Esophagus muscularis mucosa (tissue), 4 donors: ENCODE results near the gene BLOC1S6. TPM values are rescaled to one million over a fixed set of nuclear protein-coding genes. Genes with fewer than 3 reads are reported as not detected.

ENCODE experiments used
- DNase-seq: peaks from one replicate; pipeline ENCODE4 v3.0.0-alpha.2; 2017; ENCODE audit errors: extremely low spot score
- H3K27ac ChIP-seq, 4 donors: fragments of 200-600 bp; sonication (generic); replicated peaks in 1 of 4; 1 replicate in 3 of 4; 2 replicates in 1 of 4; pipeline ENCODE4 v1.5.1; 2016 to 2019; ENCODE audit warnings: mild to moderate bottlenecking in 1 of 4
- H3K27me3 ChIP-seq, 4 donors: fragments of 200-600 bp; sonication (generic); one replicate each; pipeline versions ENCODE4 v1.5.1 to v1.6.0; 2016 to 2019
- H3K36me3 ChIP-seq, 4 donors: fragments of 200-600 bp; sonication (generic); one replicate each; pipeline ENCODE4 v1.5.1; 2016 to 2019
- H3K4me1 ChIP-seq, 4 donors: fragments of 200-600 bp; sonication (generic); one replicate each; pipeline ENCODE4 v1.5.1; 2016 to 2019
- H3K4me3 ChIP-seq, 4 donors: fragments of 200-600 bp; sonication (generic); 1 replicate in 2 of 4; 2 replicates in 2 of 4; pipeline ENCODE4 v1.5.1; 2016 to 2019; ENCODE audit warnings: mild to moderate bottlenecking in 4 of 4, moderate library complexity in 1 of 4
- H3K9me3 ChIP-seq, 4 donors: fragments of 200-600 bp; sonication (generic); 1 replicate in 3 of 4; 2 replicates in 1 of 4; pipeline ENCODE4 v1.5.1; 2016 to 2019
- CTCF ChIP-seq, 3 experiments: fragments of 200-600 bp in 2 of 3; fragments of 450-650 bp in 1 of 3; sonication (generic) in 2 of 3; IDR thresholded peaks; one replicate each; pipeline ENCODE4 v1.5.1; 2017 to 2019; ENCODE audit warnings: antibody characterized with exemption in 3 of 3, mild to moderate bottlenecking in 2 of 3, moderate library complexity in 1 of 3
- EP300 ChIP-seq: sonication (generic); formaldehyde crosslinking; IDR thresholded peaks from one replicate; pipeline ENCODE4 v1.6.1; 2017; ENCODE audit warnings: antibody characterized with exemption
- POLR2A ChIP-seq: fragments of 450-650 bp; IDR thresholded peaks from one replicate; pipeline ENCODE4 v1.6.1; 2017; ENCODE audit warnings: antibody characterized with exemption, moderate library complexity, mild to moderate bottlenecking, low read depth
- POLR2AphosphoS5 ChIP-seq, 2 donors: sonication (generic); formaldehyde crosslinking; IDR thresholded peaks; one replicate each; pipeline ENCODE4 v1.6.1; 2017; ENCODE audit warnings: antibody characterized with exemption in 2 of 2
- WGBS: methylation state at CpG from one replicate; pipeline ENCODE4 v1.1.5; 2018; 5-methylcytosine and 5-hydroxymethylcytosine counted together
- intact Hi-C: fragments of 100-400 bp; cut with DNase I; formaldehyde crosslinking; loops from one replicate; pipeline ENCODE4 v1.15.1; 2023
- total RNA-seq, 4 donors: library from RNA; depleted of rRNA; stranded (reverse); fragments of >200 nt; gene quantifications; one replicate each; pipeline versions ENCODE4 v1.1.0 to v1.2.1, GENCODE V29; 2016

BLOC1S6 gene
- total RNA-seq, 4 donors from 2014 or later = 37.5 to 58.1 (median 49.2) TPM

DNA sequence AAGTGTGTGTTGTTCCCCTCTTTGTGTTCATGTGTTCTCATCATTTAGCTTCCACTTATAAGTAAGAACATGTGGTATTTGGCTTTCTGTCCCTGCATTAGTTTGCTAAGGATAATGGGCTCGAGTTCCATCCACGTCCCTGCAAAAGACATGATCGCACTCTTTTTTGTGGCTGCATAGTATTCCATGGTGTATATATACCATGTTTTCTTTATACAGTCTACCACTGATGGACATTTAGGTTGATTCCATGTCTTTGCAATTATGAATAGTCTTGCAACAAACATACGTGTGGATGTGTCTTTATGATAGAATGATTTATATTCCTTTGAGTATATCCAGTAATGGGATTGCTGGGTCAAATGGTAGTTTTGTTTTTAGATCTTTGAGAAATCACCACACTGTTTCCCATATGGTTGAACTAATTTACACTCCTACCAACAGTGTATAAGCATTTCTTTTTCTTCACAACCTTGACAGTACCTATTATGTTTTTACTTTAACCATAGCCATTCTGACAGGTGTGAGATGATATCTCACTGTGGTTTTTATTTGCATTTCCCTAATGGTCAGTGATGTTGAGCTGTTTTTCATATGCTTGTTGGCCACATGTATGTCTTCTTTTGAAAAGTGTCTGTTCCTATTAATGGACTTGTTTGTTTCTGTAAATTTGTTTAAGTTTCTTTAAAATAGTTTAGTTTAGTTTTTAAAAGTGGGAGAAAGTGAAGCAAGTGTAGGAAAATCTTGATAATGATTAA lies 42.7 kb upstream of the BLOC1S6 start:
- Histone ChIP-seq H3K27ac (no peak overlapping the region), H3K36me3 (no peaks in the 10 kb centered on the region), H3K4me3 (no peak overlapping the region), H3K27me3 (no peaks in the 10 kb centered on the region), H3K9me3 (no peaks in the 10 kb centered on the region), H3K4me1 (no peaks in the 10 kb centered on the region)
- intact Hi-C loops = no loop called here
- DNase-seq = no peak
- TF ChIP-seq POLR2A (no peak), EP300 (no peak), POLR2AphosphoS5 (IDR thresholded peaks at IDR 0.05) (no peak), CTCF (IDR thresholded peaks at IDR 0.05) (no peak)
- WGBS = 92% methylated on average over 4 of the region's 4 CpGs

- 94% methylated on average over 7 of the region's 7 CpGs for WGBS
- no peak overlapping the region for H3K4me3 ChIP-seq
- H3K27ac ChIP-seq = no peak overlapping the region
- no peak for TF ChIP-seq EP300
- TF ChIP-seq POLR2AphosphoS5 (IDR thresholded peaks at IDR 0.05) = no peak
- TF ChIP-seq POLR2A = no peak
- no peak for TF ChIP-seq CTCF (IDR thresholded peaks at IDR 0.05)
- H3K36me3 ChIP-seq = no peaks in the 10 kb centered on the region
- no peak for DNase-seq
- H3K4me1 ChIP-seq = no peaks in the 10 kb centered on the region
- intact Hi-C loops = no loop called here
- H3K27me3 ChIP-seq = no peaks in the 10 kb centered on the region
- no peaks in the 10 kb centered on the region for H3K9me3 ChIP-seq
Observed at GRCh38 chr15:45546789-45547188, 40.4 kb upstream of the BLOC1S6 start.

DNA sequence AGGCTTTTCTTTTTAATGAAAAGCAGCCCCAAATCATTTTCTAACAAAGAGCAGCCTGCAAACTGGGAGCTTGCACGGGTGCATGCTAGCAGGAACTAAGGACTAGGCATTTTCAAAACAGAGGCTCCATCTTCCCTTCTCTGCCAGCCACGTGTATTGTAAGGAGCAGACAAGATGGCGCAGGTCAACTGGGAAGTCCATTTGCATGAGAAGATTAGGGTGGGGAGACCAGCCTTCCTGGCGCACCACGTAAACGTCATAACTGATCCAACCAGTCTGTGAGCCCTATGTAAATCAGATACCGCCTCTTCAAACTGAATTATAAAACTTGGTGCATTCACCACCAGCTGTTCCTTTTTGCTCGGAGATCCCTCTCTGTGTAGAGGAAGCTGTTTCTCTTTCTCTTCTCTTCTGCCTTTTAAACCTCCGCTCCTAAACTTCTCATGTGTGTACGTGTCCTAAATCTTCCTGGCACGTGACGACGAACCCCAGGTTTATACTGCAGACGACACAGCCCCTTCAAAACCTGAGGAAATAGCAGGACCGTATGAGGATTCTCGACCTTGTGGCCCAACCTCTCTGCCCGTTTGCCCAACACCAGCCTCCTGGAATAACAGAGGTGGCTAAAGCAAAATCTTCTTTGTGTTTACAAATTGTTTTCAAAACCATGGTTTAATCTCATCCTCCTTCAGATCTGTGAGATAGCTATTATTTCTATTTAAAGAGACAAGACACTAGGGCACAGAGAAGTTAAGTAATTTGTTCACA lies 38.2 kb upstream of the BLOC1S6 start:
- Histone ChIP-seq H3K4me3 (no peak overlapping the region), H3K27me3 (no peaks in the 10 kb centered on the region), H3K9me3 (no peaks in the 10 kb centered on the region), H3K36me3 (no peaks in the 10 kb centered on the region), H3K27ac (no peak overlapping the region), H3K4me1 (no peaks in the 10 kb centered on the region)
- TF ChIP-seq POLR2AphosphoS5 (IDR thresholded peaks at IDR 0.05) (no peak), POLR2A (no peak), EP300 (no peak), CTCF (IDR thresholded peaks at IDR 0.05) (no peak)
- no peak for DNase-seq
- intact Hi-C loops = no loop called here
- 84% methylated on average over 17 of the region's 17 CpGs for WGBS

- H3K27ac ChIP-seq = no peak overlapping the region
- no peaks in the 10 kb centered on the region for H3K4me1 ChIP-seq
- intact Hi-C loops = no loop called here
- H3K9me3 ChIP-seq = no peaks in the 10 kb centered on the region
- no peak for DNase-seq
- no peaks in the 10 kb centered on the region for H3K36me3 ChIP-seq
- 88% methylated on average over 9 of the region's 9 CpGs for WGBS
- TF ChIP-seq POLR2A (no peak), CTCF (IDR thresholded peaks at IDR 0.05) (no peak), POLR2AphosphoS5 (IDR thresholded peaks at IDR 0.05) (no peak), EP300 (no peak)
- no peak overlapping the region for H3K4me3 ChIP-seq
- H3K27me3 ChIP-seq = no peaks in the 10 kb centered on the region
Observed at GRCh38 chr15:45549541-45550220, 37.5 kb upstream of the BLOC1S6 start.
